Lung microvascular endothelial cell (primary cell): ENCODE data around the gene MCEMP1. TPM values are rescaled to one million over a fixed set of nuclear protein-coding genes. Genes with fewer than 3 reads are reported as not detected.
A peak's percentile ranks its signal among the peaks of the same experiment; 100 is the strongest.

Experiments used
- DNase-seq, 2 donors: peaks; one replicate each; pipeline versions ENCODE4 v3.0.0 to v3.0.0-alpha.2; 2010; ENCODE audit warnings: low read depth in 2 of 2
- total RNA-seq: library from RNA; depleted of rRNA; stranded (reverse); fragments of >200 nt; gene quantifications from 2 replicates; pipeline ENCODE4 v1.2.1, GENCODE V29; 2014

The MCEMP1 gene
- total RNA-seq = not detected in 2 replicates

- DNase-seq = no peak
Observed at GRCh38 chr19:7676854-7677253, at the start of gene MCEMP1. MCEMP1 (plus strand) TSS chr19:7677090; CDS start chr19:7677121, 31 bp downstream.

GRCh38 chr19:7627166-7627565 lies 49.7 kb upstream of the MCEMP1 start:
- no peak for DNase-seq

GRCh38 chr19:7628589-7629311 lies 48.1 kb upstream of the MCEMP1 start:
- DNase-seq = no peak

GRCh38 chr19:7629347-7630054 lies 47.4 kb upstream of the MCEMP1 start, which contains the start of the genes PET100 and XAB2:
PET100 (plus strand) TSS chr19:7629793; CDS start chr19:7629834, 41 bp downstream.
XAB2 (minus strand) TSS chr19:7629545; CDS start chr19:7629527, 18 bp downstream.
- peak; percentile 99 for DNase-seq

GRCh38 chr19:7631577-7631976 lies 45.3 kb upstream of the MCEMP1 start:
- no peak for DNase-seq

- no peak for DNase-seq
Observed at GRCh38 chr19:7632340-7633203, 44.3 kb upstream of the MCEMP1 start.

GRCh38 chr19:7633698-7634097 lies 43.2 kb upstream of the MCEMP1 start, which contains the start of gene PCP2:
PCP2 (minus strand) TSS chr19:7633719; CDS start chr19:7633457, 262 bp downstream.
- no peak for DNase-seq

- DNase-seq = no peak
Observed at GRCh38 chr19:7635670-7636069, 41.2 kb upstream of the MCEMP1 start.

- no peak for DNase-seq
Observed at GRCh38 chr19:7636317-7636690, 40.6 kb upstream of the MCEMP1 start.

- DNase-seq = peak; percentile 35 to 72
Observed at GRCh38 chr19:7636691-7637373, 40.1 kb upstream of the MCEMP1 start, which contains the start of gene STXBP2. STXBP2 (plus strand) TSS chr19:7637110; CDS start chr19:7637150, 40 bp downstream.

- DNase-seq = peak in 1 of 2 donors; percentile 45
Observed at GRCh38 chr19:7637374-7638256, 39.3 kb upstream of the MCEMP1 start.

- DNase-seq = no peak
Observed at GRCh38 chr19:7638802-7639465, 38.0 kb upstream of the MCEMP1 start.

- no peak for DNase-seq
Observed at GRCh38 chr19:7639863-7640348, 37.0 kb upstream of the MCEMP1 start.

GRCh38 chr19:7640803-7641202 lies 36.1 kb upstream of the MCEMP1 start:
- DNase-seq = no peak

GRCh38 chr19:7641290-7642276 lies 35.3 kb upstream of the MCEMP1 start:
- no peak for DNase-seq

GRCh38 chr19:7642295-7643030 lies 34.4 kb upstream of the MCEMP1 start:
- DNase-seq = no peak

GRCh38 chr19:7643031-7643415 lies 33.9 kb upstream of the MCEMP1 start:
- DNase-seq = no peak
